A549 (cell line): ENCODE data around the gene SLC16A8. TPM values are rescaled to one million over a fixed set of nuclear protein-coding genes. Genes with fewer than 3 reads are reported as not detected.

Experiments used
- ATAC-seq, 2 experiments: fragments of 200-7000 bp in 1 of 2; fragments of >200 bp in 1 of 2; cut with Nextera tagmentation in 1 of 2; cut with Tn5 transposase in 1 of 2; 3 replicates each; pipeline versions ENCODE4 v1.8.0 to v1.9.1; 2018 to 2020; ENCODE audit warnings: mild to moderate bottlenecking in 1 of 2, moderate library complexity in 1 of 2
- CTCF ChIA-PET: fragments of 300-600 bp; sonication (Branson Sonifier 250); formaldehyde crosslinking; extraction: SDS; loops from one replicate; lab custom pipeline; 2021; ENCODE audit warnings: antibody characterized with exemption, inconsistent platforms; lab: Yijun Ruan, JAX
- POLR2A ChIA-PET: fragments of 350-600 bp; formaldehyde crosslinking; extraction: SDS; loops from one replicate; lab custom pipeline; 2021; ENCODE audit warnings: antibody characterized with exemption, inconsistent platforms; lab: Yijun Ruan, JAX
- DNase-seq, 2 experiments: peaks; one replicate each; pipeline versions ENCODE4 v3.0.0 to v3.0.0-alpha.2; 2011 to 2016; ENCODE audit warnings: low read depth in 1 of 2, low spot score in 1 of 2
- FAIRE-seq: peaks from 2 replicates; lab custom pipeline; 2011; peaks lifted over from hg19 to GRCh38; lab: Jason Lieb, UNC
- H3K27ac ChIP-seq, 2 experiments: fragments of >200 bp; sonication (Bioruptor Twin); formaldehyde crosslinking; 3 replicates each; pipeline ENCODE4 v1.5.1; 2016 to 2017
- H3K4me1 ChIP-seq: fragments of >200 bp; sonication (Bioruptor Twin); formaldehyde crosslinking; 3 replicates; pipeline ENCODE4 v1.6.1; 2016
- H3K4me2 ChIP-seq: fragments of >200 bp; sonication (Bioruptor Twin); formaldehyde crosslinking; 3 replicates; pipeline ENCODE4 v1.6.1; 2016
- H3K4me3 ChIP-seq: fragments of >200 bp; sonication (Bioruptor Twin); formaldehyde crosslinking; 3 replicates; pipeline ENCODE4 v1.5.1; 2016
- H3K9me3 ChIP-seq: fragments of >200 bp; sonication (Bioruptor Twin); formaldehyde crosslinking; 3 replicates; pipeline ENCODE4 v1.6.1; 2016
- CHD2 ChIP-seq: fragments of 150-350 bp; IDR thresholded peaks from 2 replicates; pipeline ENCODE4 v1.6.1; 2014; ENCODE audit warnings: low read length; ENCODE audit not compliant: partially characterized antibody
- CHD4 ChIP-seq: fragments of 200-600 bp; sonication (generic); IDR thresholded peaks from 2 replicates; pipeline ENCODE4 v1.6.1; 2016; ENCODE audit warnings: antibody characterized with exemption, mild to moderate bottlenecking, borderline replicate concordance
- FOSB ChIP-seq: fragments of 250-450 bp; sonication (Bioruptor Pico); IDR thresholded peaks from 2 replicates; pipeline ENCODE4 v1.5.0; 2020; ENCODE audit warnings: mild to moderate bottlenecking, moderate library complexity
- HDAC2 ChIP-seq: fragments of 200-600 bp; sonication (generic); IDR thresholded peaks from 2 replicates; pipeline ENCODE4 v1.6.1; 2016
- HOXB13 ChIP-seq: fragments of 250-450 bp; sonication (Bioruptor Pico); IDR thresholded peaks from 2 replicates; pipeline ENCODE4 v1.5.0; 2020; ENCODE audit warnings: low read depth, mild to moderate bottlenecking, moderate library complexity
- KDM5A ChIP-seq: fragments of 200-600 bp; sonication (generic); IDR thresholded peaks from 2 replicates; pipeline ENCODE4 v1.6.1; 2016; ENCODE audit warnings: antibody characterized with exemption, mild to moderate bottlenecking
- MAFK ChIP-seq: fragments of 450-650 bp; IDR thresholded peaks from 2 replicates; pipeline ENCODE4 v1.6.1; 2014; ENCODE audit not compliant: partially characterized antibody
- MYC ChIP-seq: IDR thresholded peaks from 2 replicates; pipeline ENCODE4 v1.6.1; 2012; ENCODE audit warnings: mild to moderate bottlenecking, inconsistent platforms, low read length, improper control_type of control experiment, borderline replicate concordance
- NFE2L2 ChIP-seq: fragments of 150-350 bp; conservative IDR thresholded peaks from 2 replicates; pipeline ENCODE4 v1.6.1; 2014; ENCODE audit warnings: low read length
- POLR2AphosphoS2 ChIP-seq: conservative IDR thresholded peaks from 2 replicates; pipeline ENCODE4 v1.6.1; 2012; ENCODE audit warnings: low read length, improper control_type of control experiment, inconsistent platforms
- RARB ChIP-seq: fragments of 250-450 bp; sonication (Bioruptor Pico); IDR thresholded peaks from 2 replicates; pipeline ENCODE4 v1.8.0; 2021; ENCODE audit warnings: mild to moderate bottlenecking, moderate library complexity
- RFX5 ChIP-seq: fragments of 450-650 bp; IDR thresholded peaks from 2 replicates; pipeline ENCODE4 v1.7.1; 2014; ENCODE audit warnings: antibody characterized with exemption, mild to moderate bottlenecking, moderate library complexity
- SREBF2 ChIP-seq: fragments of 450-650 bp; IDR thresholded peaks from 2 replicates; pipeline ENCODE4 v1.6.1; 2014; ENCODE audit warnings: mild to moderate bottlenecking, moderate library complexity
- ZC3H11A ChIP-seq: fragments of 450-650 bp; IDR thresholded peaks from 2 replicates; pipeline ENCODE4 v1.6.1; 2014; ENCODE audit warnings: antibody characterized with exemption, mild to moderate bottlenecking
- ZNF302 ChIP-seq: fragments of 250-450 bp; sonication (Bioruptor Pico); IDR thresholded peaks from 2 replicates; pipeline ENCODE4 v1.9.0; 2021; ENCODE audit warnings: inconsistent platforms, mild to moderate bottlenecking, moderate library complexity
- WGBS: methylation state at CpG from one replicate; pipeline ENCODE4 v1.1.6; 2017; ENCODE audit errors: missing lambda C conversion rate; 5-methylcytosine and 5-hydroxymethylcytosine counted together
- polyA plus RNA-seq, 4 experiments: library from polyadenylated mRNA; depleted of rRNA in 3 of 4; stranded (reverse); fragments of >200 nt; fragmentation: RNase III in 1 of 4; extraction: RNeasy Plus Mini Kit Qiagen cat#74134 plus additional on column Dnase treatment in 1 of 4; gene quantifications; 2 replicates in 3 of 4; 3 replicates in 1 of 4; pipeline ENCODE4 v1.2.3, GENCODE V29; 2011 to 2017
- TF ChIP-seq, protein P1 (sequence below): IDR thresholded peaks from 2 replicates; pipeline ENCODE4 v1.6.1; 2012
- TF ChIP-seq, protein P2 (sequence below): fragments of >200 bp; sonication (Bioruptor Twin); formaldehyde crosslinking; IDR thresholded peaks from 3 replicates; pipeline ENCODE4 v1.5.1; 2016

The SLC16A8 gene
- polyA plus RNA-seq, 2 of the 4 experiments (the other 2 are of a cell fraction) = not detected

DNA sequence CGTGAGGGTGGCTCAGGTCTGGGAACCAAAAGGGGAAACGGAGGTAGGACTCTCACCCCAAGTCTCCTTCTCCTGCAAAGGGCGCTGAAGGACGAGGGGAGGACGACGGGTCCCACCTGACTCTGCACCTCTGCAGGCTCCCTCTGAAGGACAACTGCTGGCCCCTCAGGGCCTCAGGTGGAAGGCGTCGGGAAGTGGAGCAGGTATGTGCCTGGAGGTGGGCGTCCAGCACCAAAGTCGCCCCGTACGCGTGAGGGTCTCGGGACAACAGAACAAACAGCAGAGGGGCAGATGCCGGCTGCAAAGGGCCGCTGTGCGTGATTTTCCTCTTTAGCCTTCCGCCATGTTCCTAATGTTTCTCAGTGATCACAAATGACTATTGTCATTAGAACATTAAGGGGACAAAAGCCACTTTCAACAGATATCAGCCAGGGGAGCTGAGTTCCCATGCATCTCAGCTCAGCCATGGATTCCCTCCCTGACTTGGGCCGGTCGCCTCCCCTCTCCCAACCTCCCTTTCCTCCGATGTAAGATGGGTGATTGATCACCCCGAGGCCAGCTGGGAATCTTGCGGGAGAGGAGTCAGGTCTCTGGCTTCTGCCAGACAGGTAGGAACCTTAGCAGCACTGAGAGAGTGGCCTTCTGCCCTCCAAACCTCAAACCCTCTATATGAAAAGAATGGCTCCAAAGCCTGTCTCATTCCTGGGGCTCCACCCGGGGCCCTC lies 836 bp downstream of the SLC16A8 start:
- no peak overlapping the region for H3K4me3 ChIP-seq
- no peak for FAIRE-seq
- no peak for TF ChIP-seq CHD2
- TF ChIP-seq, protein P1, sequence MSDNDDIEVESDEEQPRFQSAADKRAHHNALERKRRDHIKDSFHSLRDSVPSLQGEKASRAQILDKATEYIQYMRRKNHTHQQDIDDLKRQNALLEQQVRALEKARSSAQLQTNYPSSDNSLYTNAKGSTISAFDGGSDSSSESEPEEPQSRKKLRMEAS = no peak
- TF ChIP-seq MYC = no peak
- TF ChIP-seq HOXB13 (CRISPR knock-in tag) = no peak
- no peak overlapping the region for H3K27ac ChIP-seq
- no peak for ATAC-seq
- WGBS = 92% methylated on average over 21 of the region's 24 CpGs
- DNase-seq = no peak
- ChIA-PET CTCF (interaction anchor here (0.6 to 1.0 kb wide), 2 partner anchors 20 to 32 kb away, joined by 3 to 4 read pairs; no protein-coding TSS in a partner anchor), POLR2A (no interaction called here)
- H3K9me3 ChIP-seq = no peaks in the 10 kb centered on the region
- no peaks in the 10 kb centered on the region for H3K4me1 ChIP-seq
- H3K4me2 ChIP-seq = no peak overlapping the region

DNA sequence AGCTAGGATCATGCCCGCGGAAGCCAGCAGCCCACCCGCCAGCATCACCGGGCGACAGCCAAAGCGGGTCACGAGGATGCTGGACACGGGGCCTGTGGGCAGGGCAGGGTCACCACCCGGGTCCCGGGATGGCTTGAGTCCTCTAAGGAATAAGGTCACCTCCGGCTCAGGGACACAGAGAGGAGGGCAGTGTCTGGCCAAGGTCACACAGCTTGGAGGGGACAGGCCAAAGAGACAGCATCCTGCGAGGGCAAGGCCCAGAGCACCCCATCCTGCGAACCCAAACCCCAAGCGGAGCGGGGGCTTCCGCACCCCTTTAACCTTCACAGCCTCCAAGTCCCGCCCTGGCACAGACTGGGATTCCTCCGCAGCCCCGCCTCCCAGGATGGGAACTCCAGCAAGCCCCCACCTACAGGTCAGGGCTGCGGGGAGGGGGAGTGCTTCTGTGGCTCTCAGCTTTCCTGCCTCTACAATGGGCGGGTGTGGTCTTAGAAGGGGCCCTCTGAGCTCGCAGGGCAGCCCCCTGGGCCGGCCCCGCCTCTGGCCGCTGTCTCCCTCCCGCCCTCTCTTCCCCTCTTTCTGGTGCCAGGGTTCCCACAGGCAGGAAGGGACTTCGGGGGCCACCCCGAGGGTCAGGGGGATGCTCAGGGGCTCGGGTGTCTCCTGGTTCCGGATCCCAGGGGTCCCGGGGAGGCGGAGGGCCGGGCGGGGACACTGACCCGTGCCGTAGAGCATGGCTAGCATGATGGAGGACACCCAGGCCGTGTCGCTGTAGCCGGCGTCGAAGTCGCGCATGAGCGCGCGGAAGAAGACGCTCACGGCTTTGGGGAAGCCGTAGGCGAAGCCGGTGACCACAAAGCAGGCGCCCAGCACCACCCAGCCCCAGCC lies 1.8 kb downstream of the SLC16A8 start:
- ATAC-seq = no peak
- Histone ChIP-seq H3K27ac (no peak overlapping the region), H3K4me1 (no peaks in the 10 kb centered on the region), H3K4me3 (no peak overlapping the region), H3K9me3 (no peaks in the 10 kb centered on the region), H3K4me2 (no peak overlapping the region)
- ChIA-PET POLR2A (no interaction called here), CTCF (interaction anchor here (0.6 to 1.0 kb wide), 2 partner anchors 12 to 21 kb away, joined by 3 read pairs; no protein-coding TSS in a partner anchor)
- 95% methylated on average over 31 of the region's 52 CpGs for WGBS
- TF ChIP-seq ZNF302 (CRISPR knock-in tag) = no peak
- no peak for TF ChIP-seq KDM5A
- no peak for DNase-seq
- FAIRE-seq = no peak

DNA sequence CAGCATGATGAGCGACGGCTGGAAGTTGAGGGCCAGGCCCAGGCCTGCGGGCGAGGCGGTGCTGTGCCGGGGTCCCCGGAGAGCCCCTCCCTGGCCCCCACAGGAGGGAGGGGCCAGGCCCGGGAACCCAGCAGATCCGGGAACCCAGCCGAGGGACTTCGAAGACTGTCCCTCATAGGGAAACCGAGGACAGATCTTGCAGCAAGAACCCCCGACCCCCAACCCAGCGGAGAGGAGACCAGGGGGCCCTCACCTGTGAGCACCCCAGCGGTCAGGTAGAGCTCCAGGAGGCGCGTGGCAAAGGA lies 2.4 kb downstream of the SLC16A8 start:
- FAIRE-seq (no peak), ATAC-seq (no peak), DNase-seq (no peak)
- Histone ChIP-seq H3K4me2 (no peak overlapping the region), H3K4me3 (no peak overlapping the region), H3K27ac (no peak overlapping the region), H3K9me3 (no peaks in the 10 kb centered on the region), H3K4me1 (no peaks in the 10 kb centered on the region)
- ChIA-PET CTCF (interaction anchor here (1.0 kb wide), 1 partner anchor 12 kb away, joined by 3 read pairs; no protein-coding TSS in a partner anchor), POLR2A (no interaction called here)
- WGBS = 100% methylated on average over 1 of the region's 17 CpGs
- TF ChIP-seq NFE2L2 (no peak), CHD2 (no peak), RFX5 (no peak), FOSB (CRISPR knock-in tag) (no peak), ZC3H11A (no peak)
- TF ChIP-seq, protein P1 = no peak

DNA sequence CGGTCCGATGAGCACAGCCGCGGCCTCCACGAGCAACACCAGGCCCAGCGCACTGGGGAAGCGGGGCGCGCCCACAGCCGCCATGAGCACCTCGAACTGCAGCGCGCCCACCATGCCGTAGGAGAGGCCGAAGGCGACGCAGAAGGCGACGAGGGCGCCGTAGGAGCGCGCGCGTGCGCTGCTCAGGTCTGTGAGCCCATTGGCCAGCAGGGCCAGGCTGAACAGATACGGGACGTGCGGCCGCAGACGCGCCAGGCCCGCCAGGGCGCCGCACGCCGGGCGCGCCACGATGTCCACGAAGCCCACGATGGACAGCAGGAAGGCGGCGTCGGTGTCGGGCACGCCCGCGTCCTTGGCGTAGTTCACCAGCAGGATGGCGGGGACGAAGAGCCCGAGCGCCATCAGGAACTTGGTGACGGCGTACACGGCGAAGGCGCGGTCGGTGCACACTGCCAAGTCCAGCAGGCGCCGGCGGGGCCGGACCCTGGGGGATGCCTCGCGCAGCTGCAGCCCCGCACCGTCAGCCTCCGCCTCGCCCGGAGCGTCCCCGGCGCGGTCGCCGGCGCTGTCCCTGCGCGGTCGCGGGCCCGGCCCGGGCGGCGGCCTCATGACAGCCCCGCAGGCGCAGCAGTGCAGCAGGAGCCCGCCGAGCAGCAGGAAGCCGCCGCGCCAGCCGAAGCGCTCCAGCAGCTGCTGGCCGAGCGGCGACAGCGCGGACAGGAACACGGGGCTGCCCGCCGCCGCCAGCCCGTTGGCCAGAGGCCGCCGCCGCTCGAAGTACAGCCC lies 2.9 kb downstream of the SLC16A8 start:
- Histone ChIP-seq H3K27ac (no peak overlapping the region), H3K4me1 (no peaks in the 10 kb centered on the region), H3K4me3 (no peak overlapping the region), H3K9me3 (no peaks in the 10 kb centered on the region), H3K4me2 (no peak overlapping the region)
- ChIA-PET POLR2A (no interaction called here), CTCF (interaction anchor here (1.0 kb wide), 1 partner anchor 11 kb away, joined by 3 read pairs; no protein-coding TSS in a partner anchor)
- TF ChIP-seq POLR2AphosphoS2 (no peak), CHD2 (no peak), HDAC2 (no peak), NFE2L2 (no peak), RFX5 (no peak), RARB (no peak), MAFK (no peak), CHD4 (no peak), SREBF2 (no peak)
- TF ChIP-seq, protein P2, sequence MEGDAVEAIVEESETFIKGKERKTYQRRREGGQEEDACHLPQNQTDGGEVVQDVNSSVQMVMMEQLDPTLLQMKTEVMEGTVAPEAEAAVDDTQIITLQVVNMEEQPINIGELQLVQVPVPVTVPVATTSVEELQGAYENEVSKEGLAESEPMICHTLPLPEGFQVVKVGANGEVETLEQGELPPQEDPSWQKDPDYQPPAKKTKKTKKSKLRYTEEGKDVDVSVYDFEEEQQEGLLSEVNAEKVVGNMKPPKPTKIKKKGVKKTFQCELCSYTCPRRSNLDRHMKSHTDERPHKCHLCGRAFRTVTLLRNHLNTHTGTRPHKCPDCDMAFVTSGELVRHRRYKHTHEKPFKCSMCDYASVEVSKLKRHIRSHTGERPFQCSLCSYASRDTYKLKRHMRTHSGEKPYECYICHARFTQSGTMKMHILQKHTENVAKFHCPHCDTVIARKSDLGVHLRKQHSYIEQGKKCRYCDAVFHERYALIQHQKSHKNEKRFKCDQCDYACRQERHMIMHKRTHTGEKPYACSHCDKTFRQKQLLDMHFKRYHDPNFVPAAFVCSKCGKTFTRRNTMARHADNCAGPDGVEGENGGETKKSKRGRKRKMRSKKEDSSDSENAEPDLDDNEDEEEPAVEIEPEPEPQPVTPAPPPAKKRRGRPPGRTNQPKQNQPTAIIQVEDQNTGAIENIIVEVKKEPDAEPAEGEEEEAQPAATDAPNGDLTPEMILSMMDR = no peak
- FAIRE-seq = no peak
- DNase-seq = no peak
- no peak for ATAC-seq
- WGBS = 96% methylated on average over 57 of the region's 110 CpGs
